Panc1 (cell line): Measurements from ENCODE around the gene HIGD1C.
"Not testable (repeated sequence)": the region's sequence is repeated elsewhere in the genome, so short reads cannot be mapped to it uniquely, and the experiment has no call there.

Experiments
- POLR2AphosphoS5 ChIP-seq: IDR thresholded peaks from 2 replicates; pipeline ENCODE4 v1.6.1; 2012; ENCODE audit warnings: mild to moderate bottlenecking, low read depth, low read length, moderate library complexity
- TF ChIP-seq, protein P1 (sequence below): fragments of 450-650 bp; IDR thresholded peaks from 2 replicates; pipeline ENCODE4 v1.5.1; 2017; ENCODE audit warnings: mild to moderate bottlenecking

GRCh38 chr12:50912361-50912760 is 40.0 kb upstream of the HIGD1C start:
- not testable (repeated sequence) for TF ChIP-seq POLR2AphosphoS5
- TF ChIP-seq, protein P1, sequence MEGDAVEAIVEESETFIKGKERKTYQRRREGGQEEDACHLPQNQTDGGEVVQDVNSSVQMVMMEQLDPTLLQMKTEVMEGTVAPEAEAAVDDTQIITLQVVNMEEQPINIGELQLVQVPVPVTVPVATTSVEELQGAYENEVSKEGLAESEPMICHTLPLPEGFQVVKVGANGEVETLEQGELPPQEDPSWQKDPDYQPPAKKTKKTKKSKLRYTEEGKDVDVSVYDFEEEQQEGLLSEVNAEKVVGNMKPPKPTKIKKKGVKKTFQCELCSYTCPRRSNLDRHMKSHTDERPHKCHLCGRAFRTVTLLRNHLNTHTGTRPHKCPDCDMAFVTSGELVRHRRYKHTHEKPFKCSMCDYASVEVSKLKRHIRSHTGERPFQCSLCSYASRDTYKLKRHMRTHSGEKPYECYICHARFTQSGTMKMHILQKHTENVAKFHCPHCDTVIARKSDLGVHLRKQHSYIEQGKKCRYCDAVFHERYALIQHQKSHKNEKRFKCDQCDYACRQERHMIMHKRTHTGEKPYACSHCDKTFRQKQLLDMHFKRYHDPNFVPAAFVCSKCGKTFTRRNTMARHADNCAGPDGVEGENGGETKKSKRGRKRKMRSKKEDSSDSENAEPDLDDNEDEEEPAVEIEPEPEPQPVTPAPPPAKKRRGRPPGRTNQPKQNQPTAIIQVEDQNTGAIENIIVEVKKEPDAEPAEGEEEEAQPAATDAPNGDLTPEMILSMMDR: not testable (repeated sequence)
